GM12878 (cell line): ENCODE results near the gene SLCO3A1. TPM values are rescaled to one million over a fixed set of nuclear protein-coding genes. Genes with fewer than 3 reads are reported as not detected.

ENCODE experiments used
- CBFB ChIP-seq: IDR thresholded peaks from 2 replicates; pipeline ENCODE4 v1.6.1; 2016; ENCODE audit warnings: antibody characterized with exemption, low read depth
- CBX5 ChIP-seq: sonication (generic); IDR thresholded peaks from 2 replicates; pipeline ENCODE4 v1.6.1; 2016; ENCODE audit warnings: low read depth, moderate library complexity, mild to moderate bottlenecking, inconsistent platforms
- ESRRA ChIP-seq: IDR thresholded peaks from 2 replicates; pipeline ENCODE4 v1.6.1; 2012; ENCODE audit warnings: mild to moderate bottlenecking, low read length, improper control_type of control experiment
- ETV6 ChIP-seq, 2 experiments: fragments of 450-650 bp in 1 of 2; IDR thresholded peaks in 1 of 2; conservative IDR thresholded peaks in 1 of 2; 2 replicates each; pipeline ENCODE4 v1.6.1; 2014; ENCODE audit warnings: antibody characterized with exemption in 1 of 2, borderline replicate concordance in 1 of 2, low read depth in 1 of 2, mild to moderate bottlenecking in 1 of 2, moderate library complexity in 1 of 2
- KDM1A ChIP-seq: fragments of 200-600 bp; sonication (generic); IDR thresholded peaks from 2 replicates; pipeline ENCODE4 v1.6.1; 2016; ENCODE audit warnings: borderline replicate concordance
- KLF5 ChIP-seq: fragments of 450-650 bp; IDR thresholded peaks from 2 replicates; pipeline ENCODE4 v1.6.1; 2014; ENCODE audit warnings: mild to moderate bottlenecking; ENCODE audit not compliant: partially characterized antibody
- NFYA ChIP-seq: IDR thresholded peaks from 2 replicates; pipeline ENCODE4 v1.6.1; 2011; ENCODE audit warnings: low read depth, mild to moderate bottlenecking, low read length, improper control_type of control experiment, borderline replicate concordance
- NR2F1 ChIP-seq: fragments of 450-650 bp; conservative IDR thresholded peaks from 2 replicates; pipeline ENCODE4 v1.6.1; 2017; ENCODE audit warnings: mild to moderate bottlenecking
- PAX5 ChIP-seq: IDR thresholded peaks from 2 replicates; pipeline ENCODE4 v1.6.1; 2011; ENCODE audit warnings: low read depth, low read length, borderline replicate concordance
- POU2F2 ChIP-seq: IDR thresholded peaks from 3 replicates; pipeline ENCODE4 v1.6.1; 2011; ENCODE audit warnings: low read depth, mild to moderate bottlenecking, low read length, borderline replicate concordance
- RB1 ChIP-seq: fragments of 450-650 bp; formaldehyde crosslinking; IDR thresholded peaks from 2 replicates; pipeline ENCODE4 v1.6.1; 2017; ENCODE audit warnings: mild to moderate bottlenecking, borderline replicate concordance
- TCF7 ChIP-seq: IDR thresholded peaks from 2 replicates; pipeline ENCODE4 v1.6.1; 2014; ENCODE audit warnings: antibody characterized with exemption, borderline replicate concordance
- ZSCAN29 ChIP-seq: fragments of 450-650 bp; IDR thresholded peaks from 2 replicates; pipeline ENCODE4 v1.6.1; 2017; ENCODE audit warnings: mild to moderate bottlenecking, moderate library complexity
- polyA plus RNA-seq, 11 experiments: library from polyadenylated mRNA; depleted of rRNA in 4 of 11; unstranded in 6 of 11; stranded (reverse) in 5 of 11; fragments of >200 nt; fragmentation: Nextera tagmentation in 4 of 11; fragmentation: Illumina TruSeq in 1 of 11; extraction: Ambion mirVana in 4 of 11; extraction: Trizol in 1 of 11; gene quantifications; 1 replicate in 1 of 11; 2 replicates in 10 of 11; pipeline versions ENCODE4 v1.2.1 to v1.2.3, GENCODE V29; 2011 to 2016; ENCODE audit warnings: inconsistent platforms in 2 of 11, missing spikeins in 2 of 11, low read depth in 1 of 11
- total RNA-seq, 4 experiments: library from RNA; depleted of rRNA in 3 of 4; stranded (reverse); fragments of >200 nt in 3 of 4; fragmentation: Illumina TruSeq in 1 of 4; extraction: Trizol in 1 of 4; gene quantifications; 2 replicates each; pipeline versions ENCODE4 v1.2.1 to v1.2.3, GENCODE V29; 2013 to 2021
- TF ChIP-seq, protein P1 (sequence below), 3 experiments: IDR thresholded peaks in 2 of 3; conservative IDR thresholded peaks in 1 of 3; 2 replicates each; pipeline ENCODE4 v1.5.1; 2011; ENCODE audit warnings: low read depth in 3 of 3, low read length in 3 of 3, mild to moderate bottlenecking in 3 of 3, control low read depth in 2 of 3, moderate library complexity in 2 of 3, inconsistent platforms in 1 of 3, mixed read lengths in 1 of 3; ENCODE audit not compliant: control insufficient read depth in 2 of 3, insufficient read depth in 1 of 3; ENCODE audit errors: extremely low read depth in 1 of 3
- TF ChIP-seq, protein P2 (sequence below): IDR thresholded peaks from 2 replicates; pipeline ENCODE4 v1.6.1; 2012; ENCODE audit warnings: low read depth, low read length, improper control_type of control experiment
- TF ChIP-seq, protein P3 (sequence below): IDR thresholded peaks from 2 replicates; pipeline ENCODE4 v1.6.1; 2011; ENCODE audit warnings: low read depth, low read length, improper control_type of control experiment, borderline replicate concordance
- TF ChIP-seq, protein P4 (sequence below): fragments of 450-650 bp; IDR thresholded peaks from 2 replicates; pipeline ENCODE4 v1.6.1; 2016; ENCODE audit warnings: mild to moderate bottlenecking, moderate library complexity, borderline replicate concordance
- TF ChIP-seq, protein P5 (sequence below): fragments of 450-650 bp; IDR thresholded peaks from 2 replicates; pipeline ENCODE4 v1.6.1; 2017; ENCODE audit warnings: mild to moderate bottlenecking, moderate library complexity

The SLCO3A1 gene
- total and polyA plus RNA-seq, 10 of the 15 experiments (the other 5 are each of a cell fraction or from before 2014, with no cell fraction given): 0.05 to 5.9 (median 0.31) TPM

DNA sequence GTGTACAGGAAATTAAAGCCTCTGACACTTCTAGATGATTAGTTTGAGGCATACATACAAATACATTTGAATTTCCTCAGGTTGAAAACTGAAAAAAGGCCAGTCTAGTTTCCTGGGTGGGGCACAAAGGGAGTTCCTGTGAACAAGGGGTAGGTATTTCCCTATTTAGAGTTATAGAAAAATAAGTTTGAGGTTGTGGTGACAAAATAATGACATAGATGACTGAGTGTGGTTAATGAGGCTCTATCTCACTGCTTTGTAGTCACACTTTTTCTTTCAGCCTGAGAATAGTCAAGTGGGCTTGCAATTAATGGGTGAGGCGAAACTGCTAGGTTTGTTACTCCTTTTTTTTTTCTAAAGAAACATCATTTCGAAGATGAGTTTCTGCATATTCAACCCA is 4.3 kb downstream of the SLCO3A1 start (continued):
- TF ChIP-seq KDM1A (no peak), CBX5 (no peak), TCF7 (peak; percentile 33; the same call in 1 of the 2 replicates), RB1 (no peak), ZSCAN29 (no peak), POU2F2 (peak; percentile 62; the same call in 1 of the 3 replicates), ESRRA (no peak), PAX5 (peak; percentile 81), NFYA (no peak), KLF5 (no peak), CBFB (peak; percentile 73; the same call in 1 of the 2 replicates), ETV6 (conservative IDR thresholded peaks at IDR 0.05 in 1 of 2, IDR thresholded peaks at IDR 0.05 in 1 of 2; ENCODE audit: borderline replicate concordance in 1 of 2, low read depth in 1 of 2) (no peak; a peak in 1 of 4 replicates), NR2F1 (peak; percentile 92)
- TF ChIP-seq, protein P1, sequence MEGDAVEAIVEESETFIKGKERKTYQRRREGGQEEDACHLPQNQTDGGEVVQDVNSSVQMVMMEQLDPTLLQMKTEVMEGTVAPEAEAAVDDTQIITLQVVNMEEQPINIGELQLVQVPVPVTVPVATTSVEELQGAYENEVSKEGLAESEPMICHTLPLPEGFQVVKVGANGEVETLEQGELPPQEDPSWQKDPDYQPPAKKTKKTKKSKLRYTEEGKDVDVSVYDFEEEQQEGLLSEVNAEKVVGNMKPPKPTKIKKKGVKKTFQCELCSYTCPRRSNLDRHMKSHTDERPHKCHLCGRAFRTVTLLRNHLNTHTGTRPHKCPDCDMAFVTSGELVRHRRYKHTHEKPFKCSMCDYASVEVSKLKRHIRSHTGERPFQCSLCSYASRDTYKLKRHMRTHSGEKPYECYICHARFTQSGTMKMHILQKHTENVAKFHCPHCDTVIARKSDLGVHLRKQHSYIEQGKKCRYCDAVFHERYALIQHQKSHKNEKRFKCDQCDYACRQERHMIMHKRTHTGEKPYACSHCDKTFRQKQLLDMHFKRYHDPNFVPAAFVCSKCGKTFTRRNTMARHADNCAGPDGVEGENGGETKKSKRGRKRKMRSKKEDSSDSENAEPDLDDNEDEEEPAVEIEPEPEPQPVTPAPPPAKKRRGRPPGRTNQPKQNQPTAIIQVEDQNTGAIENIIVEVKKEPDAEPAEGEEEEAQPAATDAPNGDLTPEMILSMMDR (IDR thresholded peaks at IDR 0.05 in 2 of 3, conservative IDR thresholded peaks at IDR 0.05 in 1 of 3; ENCODE audit: control insufficient read depth in 2 of 3, extremely low read depth in 1 of 3, insufficient read depth in 1 of 3, low read depth in 3 of 3, low read length in 3 of 3): no peak
- TF ChIP-seq, protein P2, sequence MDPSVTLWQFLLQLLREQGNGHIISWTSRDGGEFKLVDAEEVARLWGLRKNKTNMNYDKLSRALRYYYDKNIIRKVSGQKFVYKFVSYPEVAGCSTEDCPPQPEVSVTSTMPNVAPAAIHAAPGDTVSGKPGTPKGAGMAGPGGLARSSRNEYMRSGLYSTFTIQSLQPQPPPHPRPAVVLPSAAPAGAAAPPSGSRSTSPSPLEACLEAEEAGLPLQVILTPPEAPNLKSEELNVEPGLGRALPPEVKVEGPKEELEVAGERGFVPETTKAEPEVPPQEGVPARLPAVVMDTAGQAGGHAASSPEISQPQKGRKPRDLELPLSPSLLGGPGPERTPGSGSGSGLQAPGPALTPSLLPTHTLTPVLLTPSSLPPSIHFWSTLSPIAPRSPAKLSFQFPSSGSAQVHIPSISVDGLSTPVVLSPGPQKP: no peak
- TF ChIP-seq, protein P3, sequence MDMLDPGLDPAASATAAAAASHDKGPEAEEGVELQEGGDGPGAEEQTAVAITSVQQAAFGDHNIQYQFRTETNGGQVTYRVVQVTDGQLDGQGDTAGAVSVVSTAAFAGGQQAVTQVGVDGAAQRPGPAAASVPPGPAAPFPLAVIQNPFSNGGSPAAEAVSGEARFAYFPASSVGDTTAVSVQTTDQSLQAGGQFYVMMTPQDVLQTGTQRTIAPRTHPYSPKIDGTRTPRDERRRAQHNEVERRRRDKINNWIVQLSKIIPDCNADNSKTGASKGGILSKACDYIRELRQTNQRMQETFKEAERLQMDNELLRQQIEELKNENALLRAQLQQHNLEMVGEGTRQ: no peak
- TF ChIP-seq, protein P4, sequence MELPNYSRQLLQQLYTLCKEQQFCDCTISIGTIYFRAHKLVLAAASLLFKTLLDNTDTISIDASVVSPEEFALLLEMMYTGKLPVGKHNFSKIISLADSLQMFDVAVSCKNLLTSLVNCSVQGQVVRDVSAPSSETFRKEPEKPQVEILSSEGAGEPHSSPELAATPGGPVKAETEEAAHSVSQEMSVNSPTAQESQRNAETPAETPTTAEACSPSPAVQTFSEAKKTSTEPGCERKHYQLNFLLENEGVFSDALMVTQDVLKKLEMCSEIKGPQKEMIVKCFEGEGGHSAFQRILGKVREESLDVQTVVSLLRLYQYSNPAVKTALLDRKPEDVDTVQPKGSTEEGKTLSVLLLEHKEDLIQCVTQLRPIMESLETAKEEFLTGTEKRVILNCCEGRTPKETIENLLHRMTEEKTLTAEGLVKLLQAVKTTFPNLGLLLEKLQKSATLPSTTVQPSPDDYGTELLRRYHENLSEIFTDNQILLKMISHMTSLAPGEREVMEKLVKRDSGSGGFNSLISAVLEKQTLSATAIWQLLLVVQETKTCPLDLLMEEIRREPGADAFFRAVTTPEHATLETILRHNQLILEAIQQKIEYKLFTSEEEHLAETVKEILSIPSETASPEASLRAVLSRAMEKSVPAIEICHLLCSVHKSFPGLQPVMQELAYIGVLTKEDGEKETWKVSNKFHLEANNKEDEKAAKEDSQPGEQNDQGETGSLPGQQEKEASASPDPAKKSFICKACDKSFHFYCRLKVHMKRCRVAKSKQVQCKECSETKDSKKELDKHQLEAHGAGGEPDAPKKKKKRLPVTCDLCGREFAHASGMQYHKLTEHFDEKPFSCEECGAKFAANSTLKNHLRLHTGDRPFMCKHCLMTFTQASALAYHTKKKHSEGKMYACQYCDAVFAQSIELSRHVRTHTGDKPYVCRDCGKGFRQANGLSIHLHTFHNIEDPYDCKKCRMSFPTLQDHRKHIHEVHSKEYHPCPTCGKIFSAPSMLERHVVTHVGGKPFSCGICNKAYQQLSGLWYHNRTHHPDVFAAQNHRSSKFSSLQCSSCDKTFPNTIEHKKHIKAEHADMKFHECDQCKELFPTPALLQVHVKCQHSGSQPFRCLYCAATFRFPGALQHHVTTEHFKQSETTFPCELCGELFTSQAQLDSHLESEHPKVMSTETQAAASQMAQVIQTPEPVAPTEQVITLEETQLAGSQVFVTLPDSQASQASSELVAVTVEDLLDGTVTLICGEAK: no peak; the same call in 1 of the 2 replicates
- TF ChIP-seq, protein P5, sequence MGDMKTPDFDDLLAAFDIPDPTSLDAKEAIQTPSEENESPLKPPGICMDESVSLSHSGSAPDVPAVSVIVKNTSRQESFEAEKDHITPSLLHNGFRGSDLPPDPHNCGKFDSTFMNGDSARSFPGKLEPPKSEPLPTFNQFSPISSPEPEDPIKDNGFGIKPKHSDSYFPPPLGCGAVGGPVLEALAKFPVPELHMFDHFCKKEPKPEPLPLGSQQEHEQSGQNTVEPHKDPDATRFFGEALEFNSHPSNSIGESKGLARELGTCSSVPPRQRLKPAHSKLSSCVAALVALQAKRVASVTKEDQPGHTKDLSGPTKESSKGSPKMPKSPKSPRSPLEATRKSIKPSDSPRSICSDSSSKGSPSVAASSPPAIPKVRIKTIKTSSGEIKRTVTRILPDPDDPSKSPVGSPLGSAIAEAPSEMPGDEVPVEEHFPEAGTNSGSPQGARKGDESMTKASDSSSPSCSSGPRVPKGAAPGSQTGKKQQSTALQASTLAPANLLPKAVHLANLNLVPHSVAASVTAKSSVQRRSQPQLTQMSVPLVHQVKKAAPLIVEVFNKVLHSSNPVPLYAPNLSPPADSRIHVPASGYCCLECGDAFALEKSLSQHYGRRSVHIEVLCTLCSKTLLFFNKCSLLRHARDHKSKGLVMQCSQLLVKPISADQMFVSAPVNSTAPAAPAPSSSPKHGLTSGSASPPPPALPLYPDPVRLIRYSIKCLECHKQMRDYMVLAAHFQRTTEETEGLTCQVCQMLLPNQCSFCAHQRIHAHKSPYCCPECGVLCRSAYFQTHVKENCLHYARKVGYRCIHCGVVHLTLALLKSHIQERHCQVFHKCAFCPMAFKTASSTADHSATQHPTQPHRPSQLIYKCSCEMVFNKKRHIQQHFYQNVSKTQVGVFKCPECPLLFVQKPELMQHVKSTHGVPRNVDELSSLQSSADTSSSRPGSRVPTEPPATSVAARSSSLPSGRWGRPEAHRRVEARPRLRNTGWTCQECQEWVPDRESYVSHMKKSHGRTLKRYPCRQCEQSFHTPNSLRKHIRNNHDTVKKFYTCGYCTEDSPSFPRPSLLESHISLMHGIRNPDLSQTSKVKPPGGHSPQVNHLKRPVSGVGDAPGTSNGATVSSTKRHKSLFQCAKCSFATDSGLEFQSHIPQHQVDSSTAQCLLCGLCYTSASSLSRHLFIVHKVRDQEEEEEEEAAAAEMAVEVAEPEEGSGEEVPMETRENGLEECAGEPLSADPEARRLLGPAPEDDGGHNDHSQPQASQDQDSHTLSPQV: no peak
